GM23338 (cell line): ENCODE results near the gene OPN1SW. TPM values are rescaled to one million over a fixed set of nuclear protein-coding genes. Genes with fewer than 3 reads are reported as not detected.

Experiments used
- ATAC-seq: fragments of 200-7000 bp; cut with Tn5 transposase; 3 replicates; pipeline ENCODE4 v1.9.1; 2020
- DNase-seq: peaks from one replicate; pipeline ENCODE4 v3.0.0-alpha.2; 2015; ENCODE audit warnings: low spot score
- H2AFZ ChIP-seq: fragments of 200-600 bp; sonication (generic); 2 replicates; pipeline ENCODE4 v1.8.0; 2016; ENCODE audit warnings: antibody characterized with exemption, mild to moderate bottlenecking, moderate library complexity
- H3F3A ChIP-seq: fragments of 200-600 bp; sonication (generic); replicated peaks from 2 replicates; pipeline ENCODE4 v1.8.0; 2017; ENCODE audit warnings: antibody characterized with exemption, mixed run types, low read depth
- H3K27ac ChIP-seq: fragments of 200-600 bp; sonication (generic); 2 replicates; pipeline ENCODE4 v1.6.1; 2016; ENCODE audit warnings: low read depth
- H3K27me3 ChIP-seq: fragments of 200-600 bp; sonication (generic); 2 replicates; pipeline ENCODE4 v1.8.0; 2016; ENCODE audit warnings: mild to moderate bottlenecking, mixed run types, moderate library complexity; ENCODE audit not compliant: insufficient read depth
- H3K36me3 ChIP-seq: fragments of 200-600 bp; sonication (generic); 2 replicates; pipeline ENCODE4 v1.8.0; 2016; ENCODE audit warnings: mild to moderate bottlenecking; ENCODE audit not compliant: insufficient read depth
- H3K4me1 ChIP-seq: fragments of 200-600 bp; sonication (generic); 2 replicates; pipeline ENCODE4 v1.8.0; 2016; ENCODE audit warnings: mild to moderate bottlenecking, moderate library complexity; ENCODE audit not compliant: insufficient read depth
- H3K4me2 ChIP-seq: fragments of 200-600 bp; sonication (generic); 2 replicates; pipeline ENCODE4 v1.7.1; 2017; ENCODE audit warnings: mixed run types
- H3K4me3 ChIP-seq: fragments of 200-600 bp; sonication (generic); 2 replicates; pipeline ENCODE4 v1.6.1; 2016; ENCODE audit warnings: mixed run types
- H3K79me2 ChIP-seq: fragments of 200-600 bp; sonication (generic); replicated peaks from 2 replicates; pipeline ENCODE4 v1.8.0; 2017; ENCODE audit warnings: mild to moderate bottlenecking; ENCODE audit not compliant: insufficient read depth
- H3K9me2 ChIP-seq: fragments of 200-600 bp; sonication (generic); 2 replicates; pipeline ENCODE4 v1.8.0; 2017; ENCODE audit not compliant: insufficient read depth
- H4K20me1 ChIP-seq: fragments of 200-600 bp; sonication (generic); replicated peaks from 2 replicates; pipeline ENCODE4 v1.8.0; 2017; ENCODE audit warnings: mild to moderate bottlenecking; ENCODE audit not compliant: insufficient read depth
- H3K27ac Mint-ChIP-seq: 2 replicates; pipeline ENCODE4 v1.8.0; 2020; ENCODE audit warnings: inconsistent platforms, mild to moderate bottlenecking, moderate library complexity, mixed read lengths
- H3K27me3 Mint-ChIP-seq: 3 replicates; pipeline ENCODE4 v1.8.0; 2022; ENCODE audit warnings: low read depth, mild to moderate bottlenecking, moderate library complexity, mixed read lengths, inconsistent platforms; ENCODE audit not compliant: insufficient read depth, poor library complexity
- H3K36me3 Mint-ChIP-seq: 3 replicates; pipeline ENCODE4 v1.8.0; 2021; ENCODE audit warnings: low read depth, mild to moderate bottlenecking, inconsistent platforms, moderate library complexity, mixed read lengths
- H3K4me1 Mint-ChIP-seq: 3 replicates; pipeline ENCODE4 v1.8.0; 2020; ENCODE audit warnings: mild to moderate bottlenecking, inconsistent platforms, mixed read lengths
- H3K4me3 Mint-ChIP-seq: 3 replicates; pipeline ENCODE4 v1.8.0; 2021; ENCODE audit warnings: moderate library complexity, mild to moderate bottlenecking, inconsistent platforms, mixed read lengths
- H3K9me3 Mint-ChIP-seq: 3 replicates; pipeline ENCODE4 v1.8.0; 2020; ENCODE audit warnings: moderate library complexity, mild to moderate bottlenecking, inconsistent platforms, mixed read lengths
- ETS1 ChIP-seq: IDR thresholded peaks from 2 replicates; pipeline ENCODE4 v1.6.1; 2016; ENCODE audit warnings: antibody characterized with exemption
- EZH2phosphoT487 ChIP-seq: fragments of 200-600 bp; sonication (generic); IDR thresholded peaks from one replicate; pipeline ENCODE4 v1.8.1; 2018; ENCODE audit warnings: antibody characterized with exemption; ENCODE audit not compliant: unreplicated experiment
- POLR2AphosphoS5 ChIP-seq: IDR thresholded peaks from 2 replicates; pipeline ENCODE4 v1.6.1; 2016; ENCODE audit warnings: antibody characterized with exemption, low read depth
- STAT1 ChIP-seq: IDR thresholded peaks from one replicate; pipeline ENCODE4 v1.6.1; 2016; ENCODE audit warnings: antibody characterized with exemption; ENCODE audit not compliant: unreplicated experiment
- ZNF114 ChIP-seq: fragments of 250-450 bp; sonication (Bioruptor Pico); IDR thresholded peaks from 2 replicates; pipeline ENCODE4 v1.5.0; 2020; ENCODE audit warnings: mild to moderate bottlenecking, moderate library complexity
- polyA plus RNA-seq: library from polyadenylated mRNA; unstranded; fragments of >200 nt; fragmentation: Nextera tagmentation; extraction: Ambion mirVana; gene quantifications from 2 replicates; pipeline ENCODE4 v1.2.1, GENCODE V29; 2016
- total RNA-seq: library from RNA; depleted of rRNA; stranded (reverse); fragments of >200 nt; shearing (Covaris generic); gene quantifications from 2 replicates; pipeline ENCODE4 v1.2.3, GENCODE V29; 2014
- TF ChIP-seq, protein P1 (sequence below): IDR thresholded peaks from one replicate; pipeline ENCODE4 v1.6.1; 2018; ENCODE audit warnings: antibody characterized with exemption; ENCODE audit not compliant: unreplicated experiment
- TF ChIP-seq, protein P2 (sequence below), 2 experiments: fragments of 200-600 bp in 1 of 2; sonication (generic) in 1 of 2; conservative IDR thresholded peaks; 2 replicates each; pipeline versions ENCODE4 v1.5.1 to v1.6.1; 2016 to 2017; ENCODE audit warnings: antibody characterized with exemption in 2 of 2, low read depth in 2 of 2, mild to moderate bottlenecking in 2 of 2, moderate library complexity in 1 of 2
- TF ChIP-seq, protein P3 (sequence below): fragments of 250-450 bp; sonication (Bioruptor Pico); IDR thresholded peaks from 2 replicates; pipeline ENCODE4 v1.5.0; 2020; ENCODE audit warnings: mild to moderate bottlenecking, moderate library complexity

The OPN1SW gene
- total and polyA plus RNA-seq, 2 experiments from 2014 or later, result 0.50 TPM; not detected in 1

GRCh38 chr7:128738570-128739047, 37.0 kb downstream of the OPN1SW start (continued):
- TF ChIP-seq, protein P1, sequence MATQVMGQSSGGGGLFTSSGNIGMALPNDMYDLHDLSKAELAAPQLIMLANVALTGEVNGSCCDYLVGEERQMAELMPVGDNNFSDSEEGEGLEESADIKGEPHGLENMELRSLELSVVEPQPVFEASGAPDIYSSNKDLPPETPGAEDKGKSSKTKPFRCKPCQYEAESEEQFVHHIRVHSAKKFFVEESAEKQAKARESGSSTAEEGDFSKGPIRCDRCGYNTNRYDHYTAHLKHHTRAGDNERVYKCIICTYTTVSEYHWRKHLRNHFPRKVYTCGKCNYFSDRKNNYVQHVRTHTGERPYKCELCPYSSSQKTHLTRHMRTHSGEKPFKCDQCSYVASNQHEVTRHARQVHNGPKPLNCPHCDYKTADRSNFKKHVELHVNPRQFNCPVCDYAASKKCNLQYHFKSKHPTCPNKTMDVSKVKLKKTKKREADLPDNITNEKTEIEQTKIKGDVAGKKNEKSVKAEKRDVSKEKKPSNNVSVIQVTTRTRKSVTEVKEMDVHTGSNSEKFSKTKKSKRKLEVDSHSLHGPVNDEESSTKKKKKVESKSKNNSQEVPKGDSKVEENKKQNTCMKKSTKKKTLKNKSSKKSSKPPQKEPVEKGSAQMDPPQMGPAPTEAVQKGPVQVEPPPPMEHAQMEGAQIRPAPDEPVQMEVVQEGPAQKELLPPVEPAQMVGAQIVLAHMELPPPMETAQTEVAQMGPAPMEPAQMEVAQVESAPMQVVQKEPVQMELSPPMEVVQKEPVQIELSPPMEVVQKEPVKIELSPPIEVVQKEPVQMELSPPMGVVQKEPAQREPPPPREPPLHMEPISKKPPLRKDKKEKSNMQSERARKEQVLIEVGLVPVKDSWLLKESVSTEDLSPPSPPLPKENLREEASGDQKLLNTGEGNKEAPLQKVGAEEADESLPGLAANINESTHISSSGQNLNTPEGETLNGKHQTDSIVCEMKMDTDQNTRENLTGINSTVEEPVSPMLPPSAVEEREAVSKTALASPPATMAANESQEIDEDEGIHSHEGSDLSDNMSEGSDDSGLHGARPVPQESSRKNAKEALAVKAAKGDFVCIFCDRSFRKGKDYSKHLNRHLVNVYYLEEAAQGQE, result no peak
- no peak for TF ChIP-seq ETS1
- TF ChIP-seq, protein P2, sequence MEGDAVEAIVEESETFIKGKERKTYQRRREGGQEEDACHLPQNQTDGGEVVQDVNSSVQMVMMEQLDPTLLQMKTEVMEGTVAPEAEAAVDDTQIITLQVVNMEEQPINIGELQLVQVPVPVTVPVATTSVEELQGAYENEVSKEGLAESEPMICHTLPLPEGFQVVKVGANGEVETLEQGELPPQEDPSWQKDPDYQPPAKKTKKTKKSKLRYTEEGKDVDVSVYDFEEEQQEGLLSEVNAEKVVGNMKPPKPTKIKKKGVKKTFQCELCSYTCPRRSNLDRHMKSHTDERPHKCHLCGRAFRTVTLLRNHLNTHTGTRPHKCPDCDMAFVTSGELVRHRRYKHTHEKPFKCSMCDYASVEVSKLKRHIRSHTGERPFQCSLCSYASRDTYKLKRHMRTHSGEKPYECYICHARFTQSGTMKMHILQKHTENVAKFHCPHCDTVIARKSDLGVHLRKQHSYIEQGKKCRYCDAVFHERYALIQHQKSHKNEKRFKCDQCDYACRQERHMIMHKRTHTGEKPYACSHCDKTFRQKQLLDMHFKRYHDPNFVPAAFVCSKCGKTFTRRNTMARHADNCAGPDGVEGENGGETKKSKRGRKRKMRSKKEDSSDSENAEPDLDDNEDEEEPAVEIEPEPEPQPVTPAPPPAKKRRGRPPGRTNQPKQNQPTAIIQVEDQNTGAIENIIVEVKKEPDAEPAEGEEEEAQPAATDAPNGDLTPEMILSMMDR (conservative IDR thresholded peaks at IDR 0.05; ENCODE audit: low read depth in 2 of 2), result no peak

DNA sequence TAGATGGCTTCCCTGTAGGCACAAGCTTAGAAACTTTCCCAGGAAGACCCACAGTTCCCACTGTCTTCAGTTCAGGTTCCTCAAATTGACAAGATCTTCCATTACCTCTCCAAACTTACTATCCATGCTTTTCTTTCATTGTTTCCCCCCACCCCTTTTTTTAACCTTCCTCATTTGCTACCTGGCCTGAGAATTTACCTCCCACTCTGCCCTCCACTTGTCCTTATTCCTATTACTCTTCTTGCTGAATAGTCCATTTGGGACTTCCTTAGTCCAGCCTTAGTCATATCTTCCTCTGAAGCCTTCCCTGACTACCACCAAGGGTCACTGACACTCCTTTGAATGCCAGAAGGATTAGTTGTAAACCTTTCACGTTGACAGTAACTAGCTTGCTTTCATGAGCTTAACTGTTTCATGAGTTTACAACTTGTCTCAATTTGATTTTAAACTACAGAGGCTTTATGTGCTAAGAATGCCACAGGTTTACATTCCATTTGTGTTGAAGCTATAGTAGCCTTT, 37.7 kb downstream of the OPN1SW start:
- no peaks in the 10 kb centered on the region for H3K27me3 ChIP-seq
- no peaks in the 10 kb centered on the region for H3K36me3 ChIP-seq
- H3K4me3 Mint-ChIP-seq, result peak overlapping the region; percentile 98; the same call in 2 of the 3 replicates
- H3K27me3 Mint-ChIP-seq, result peaks cover 5% of the 10 kb centered on the region
- H4K20me1 ChIP-seq, result peaks cover 30% of the 10 kb centered on the region
- H3K27ac ChIP-seq, result no peak overlapping the region
- H3K9me2 ChIP-seq, result peaks cover 2% of the 10 kb centered on the region
- H3K4me1 Mint-ChIP-seq, result peaks cover 15% of the 10 kb centered on the region
- no peak for ATAC-seq
- H3K4me1 ChIP-seq, result peaks cover 15% of the 10 kb centered on the region
- DNase-seq, result no peak
- H3K4me3 ChIP-seq, result 0 out of 2 replicates have a peak overlapping the region, but pooled peaks have one; percentile 87
- H2AFZ ChIP-seq, result peak overlapping the region; percentile 44
- no peaks in the 10 kb centered on the region for H3K9me3 Mint-ChIP-seq
- H3K27ac Mint-ChIP-seq, result no peak overlapping the region
- peaks cover 37% of the 10 kb centered on the region for H3K79me2 ChIP-seq
- no peak overlapping the region for H3K4me2 ChIP-seq
- H3K36me3 Mint-ChIP-seq, result peaks cover 4% of the 10 kb centered on the region; the same call in 1 of the 3 replicates
- H3F3A ChIP-seq, result no peaks in the 10 kb centered on the region
- TF ChIP-seq EZH2phosphoT487, result no peak
- TF ChIP-seq, protein P3, sequence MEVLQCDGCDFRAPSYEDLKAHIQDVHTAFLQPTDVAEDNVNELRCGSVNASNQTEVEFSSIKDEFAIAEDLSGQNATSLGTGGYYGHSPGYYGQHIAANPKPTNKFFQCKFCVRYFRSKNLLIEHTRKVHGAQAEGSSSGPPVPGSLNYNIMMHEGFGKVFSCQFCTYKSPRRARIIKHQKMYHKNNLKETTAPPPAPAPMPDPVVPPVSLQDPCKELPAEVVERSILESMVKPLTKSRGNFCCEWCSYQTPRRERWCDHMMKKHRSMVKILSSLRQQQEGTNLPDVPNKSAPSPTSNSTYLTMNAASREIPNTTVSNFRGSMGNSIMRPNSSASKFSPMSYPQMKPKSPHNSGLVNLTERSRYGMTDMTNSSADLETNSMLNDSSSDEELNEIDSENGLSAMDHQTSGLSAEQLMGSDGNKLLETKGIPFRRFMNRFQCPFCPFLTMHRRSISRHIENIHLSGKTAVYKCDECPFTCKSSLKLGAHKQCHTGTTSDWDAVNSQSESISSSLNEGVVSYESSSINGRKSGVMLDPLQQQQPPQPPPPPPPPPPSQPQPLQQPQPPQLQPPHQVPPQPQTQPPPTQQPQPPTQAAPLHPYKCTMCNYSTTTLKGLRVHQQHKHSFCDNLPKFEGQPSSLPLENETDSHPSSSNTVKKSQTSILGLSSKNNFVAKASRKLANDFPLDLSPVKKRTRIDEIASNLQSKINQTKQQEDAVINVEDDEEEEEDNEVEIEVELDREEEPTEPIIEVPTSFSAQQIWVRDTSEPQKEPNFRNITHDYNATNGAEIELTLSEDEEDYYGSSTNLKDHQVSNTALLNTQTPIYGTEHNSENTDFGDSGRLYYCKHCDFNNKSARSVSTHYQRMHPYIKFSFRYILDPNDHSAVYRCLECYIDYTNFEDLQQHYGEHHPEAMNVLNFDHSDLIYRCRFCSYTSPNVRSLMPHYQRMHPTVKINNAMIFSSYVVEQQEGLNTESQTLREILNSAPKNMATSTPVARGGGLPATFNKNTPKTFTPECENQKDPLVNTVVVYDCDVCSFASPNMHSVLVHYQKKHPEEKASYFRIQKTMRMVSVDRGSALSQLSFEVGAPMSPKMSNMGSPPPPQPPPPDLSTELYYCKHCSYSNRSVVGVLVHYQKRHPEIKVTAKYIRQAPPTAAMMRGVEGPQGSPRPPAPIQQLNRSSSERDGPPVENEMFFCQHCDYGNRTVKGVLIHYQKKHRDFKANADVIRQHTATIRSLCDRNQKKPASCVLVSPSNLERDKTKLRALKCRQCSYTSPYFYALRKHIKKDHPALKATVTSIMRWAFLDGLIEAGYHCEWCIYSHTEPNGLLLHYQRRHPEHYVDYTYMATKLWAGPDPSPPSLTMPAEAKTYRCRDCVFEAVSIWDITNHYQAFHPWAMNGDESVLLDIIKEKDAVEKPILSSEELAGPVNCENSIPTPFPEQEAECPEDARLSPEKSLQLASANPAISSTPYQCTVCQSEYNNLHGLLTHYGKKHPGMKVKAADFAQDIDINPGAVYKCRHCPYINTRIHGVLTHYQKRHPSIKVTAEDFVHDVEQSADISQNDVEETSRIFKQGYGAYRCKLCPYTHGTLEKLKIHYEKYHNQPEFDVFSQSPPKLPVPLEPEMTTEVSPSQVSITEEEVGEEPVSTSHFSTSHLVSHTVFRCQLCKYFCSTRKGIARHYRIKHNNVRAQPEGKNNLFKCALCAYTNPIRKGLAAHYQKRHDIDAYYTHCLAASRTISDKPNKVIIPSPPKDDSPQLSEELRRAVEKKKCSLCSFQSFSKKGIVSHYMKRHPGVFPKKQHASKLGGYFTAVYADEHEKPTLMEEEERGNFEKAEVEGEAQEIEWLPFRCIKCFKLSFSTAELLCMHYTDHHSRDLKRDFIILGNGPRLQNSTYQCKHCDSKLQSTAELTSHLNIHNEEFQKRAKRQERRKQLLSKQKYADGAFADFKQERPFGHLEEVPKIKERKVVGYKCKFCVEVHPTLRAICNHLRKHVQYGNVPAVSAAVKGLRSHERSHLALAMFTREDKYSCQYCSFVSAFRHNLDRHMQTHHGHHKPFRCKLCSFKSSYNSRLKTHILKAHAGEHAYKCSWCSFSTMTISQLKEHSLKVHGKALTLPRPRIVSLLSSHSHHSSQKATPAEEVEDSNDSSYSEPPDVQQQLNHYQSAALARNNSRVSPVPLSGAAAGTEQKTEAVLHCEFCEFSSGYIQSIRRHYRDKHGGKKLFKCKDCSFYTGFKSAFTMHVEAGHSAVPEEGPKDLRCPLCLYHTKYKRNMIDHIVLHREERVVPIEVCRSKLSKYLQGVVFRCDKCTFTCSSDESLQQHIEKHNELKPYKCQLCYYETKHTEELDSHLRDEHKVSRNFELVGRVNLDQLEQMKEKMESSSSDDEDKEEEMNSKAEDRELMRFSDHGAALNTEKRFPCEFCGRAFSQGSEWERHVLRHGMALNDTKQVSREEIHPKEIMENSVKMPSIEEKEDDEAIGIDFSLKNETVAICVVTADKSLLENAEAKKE (CRISPR knock-in tag), result no peak
- TF ChIP-seq POLR2AphosphoS5, result no peak
- no peak for TF ChIP-seq STAT1
- no peak for TF ChIP-seq ETS1
- no peak for TF ChIP-seq ZNF114 (CRISPR knock-in tag)
